Left colon (tissue), 2 donors: ENCODE measurements around the gene IFT43. TPM values are rescaled to one million over a fixed set of nuclear protein-coding genes. Genes with fewer than 3 reads are reported as not detected.

ENCODE experiments used
- ATAC-seq: fragments of 200-7000 bp; cut with Tn5 transposase; one replicate; pipeline ENCODE4 v1.9.1; 2020; ENCODE audit warnings: mild to moderate bottlenecking, moderate library complexity
- DNase-seq, 2 donors: peaks; one replicate each; pipeline ENCODE4 v3.0.0-alpha.2; 2020
- intact Hi-C, 2 donors: fragments of 100-400 bp; cut with DNase I in 1 of 2; cut with micrococcal nuclease in 1 of 2; formaldehyde crosslinking; loops; one replicate each; pipeline versions ENCODE4 v1.11.2 to v1.14.0; 2022; cut with DNase I, micrococcal nuclease
- long read RNA-seq: library from polyadenylated mRNA; unstranded; transcript quantifications from one replicate; pipeline ENCODE4 v2.0.0, GENCODE V29; 2021
- total RNA-seq, 2 donors: library from RNA; stranded (reverse); fragmentation: NEBNext Ultra II Directional; extraction: Animal tissue kit (Norgen Biotek cat#: 25700); gene quantifications; one replicate each; pipeline ENCODE4 v1.2.1, GENCODE V29; 2021
- donor health status: DM: no; HTN: no; CAD: no.
- donor health status: DM: yes; HTN: yes; CAD: no.

Gene IFT43
- total RNA-seq: 10 to 100 TPM; 25.9 to 27.3 TPM
- long read RNA-seq, transcript IFT43-202 (9 exons, 833 nt): major isoform, 16 of 30 reads
- long read RNA-seq, partial matches to known transcripts: 4 of 30 reads
- long read RNA-seq, other reads (novel, unspliced or antisense): 9 of 30 reads

- intact Hi-C loops: no loop called here
- DNase-seq (peak; percentile 91 to 98), ATAC-seq (peak; percentile 70)
Observed at GRCh38 chr14:75985618-75986438, at the start of gene IFT43. TSS of gene IFT43 (plus strand) at chr14:75985763. CDS start at chr14:75985787, 24 bp downstream.

GRCh38 chr14:75939200-75939599 is 46.4 kb upstream of the IFT43 start:
- intact Hi-C loops: no loop called here
- DNase-seq (no peak), ATAC-seq (no peak)

GRCh38 chr14:75941030-75941429 is 44.5 kb upstream of the IFT43 start:
- DNase-seq (no peak), ATAC-seq (no peak)
- intact Hi-C loops: no loop called here

- intact Hi-C loops: no loop called here
- DNase-seq (no peak), ATAC-seq (no peak)
Observed at GRCh38 chr14:75944607-75945241, 40.8 kb upstream of the IFT43 start.

- intact Hi-C loops: no loop called here
- no peak for ATAC-seq
- no peak for DNase-seq
Observed at GRCh38 chr14:75946785-75947184, 38.8 kb upstream of the IFT43 start.

- ATAC-seq: no peak
- intact Hi-C loops: no loop called here
- DNase-seq: no peak
Observed at GRCh38 chr14:75952489-75952888, 33.1 kb upstream of the IFT43 start.

- no peak for ATAC-seq
- DNase-seq: no peak
- intact Hi-C loops: no loop called here
Observed at GRCh38 chr14:75959031-75959430, 26.5 kb upstream of the IFT43 start.

- intact Hi-C loops: no loop called here
- no peak for ATAC-seq
- no peak for DNase-seq
Observed at GRCh38 chr14:75960231-75960630, 25.3 kb upstream of the IFT43 start.

GRCh38 chr14:75961662-75962061 is 23.9 kb upstream of the IFT43 start:
- intact Hi-C loops: no loop called here
- ATAC-seq: no peak

GRCh38 chr14:75967866-75968265 is 17.7 kb upstream of the IFT43 start:
- no peak for DNase-seq
- ATAC-seq: no peak
- intact Hi-C loops: no loop called here

More at GRCh38 chr14:75961662-75962061, 23.9 kb upstream of the IFT43 start:
- no peak for DNase-seq

GRCh38 chr14:75968456-75968855 is 17.1 kb upstream of the IFT43 start:
- DNase-seq (no peak), ATAC-seq (no peak)
- intact Hi-C loops: no loop called here

- no peak for DNase-seq
- intact Hi-C loops: no loop called here
- ATAC-seq: no peak
Observed at GRCh38 chr14:75969126-75969525, 16.4 kb upstream of the IFT43 start.

GRCh38 chr14:75969891-75970290 is 15.7 kb upstream of the IFT43 start:
- DNase-seq: no peak
- no peak for ATAC-seq
- intact Hi-C loops: no loop called here

GRCh38 chr14:75970989-75971388 is 14.6 kb upstream of the IFT43 start:
- no peak for ATAC-seq
- intact Hi-C loops: no loop called here

GRCh38 chr14:75971509-75971908 is 14.1 kb upstream of the IFT43 start:
- no peak for DNase-seq
- intact Hi-C loops: no loop called here
- no peak for ATAC-seq

More at GRCh38 chr14:75970989-75971388, 14.6 kb upstream of the IFT43 start:
- no peak for DNase-seq

- DNase-seq (no peak), ATAC-seq (no peak)
- intact Hi-C loops: no loop called here
Observed at GRCh38 chr14:75972801-75973421, 12.7 kb upstream of the IFT43 start.

GRCh38 chr14:75976826-75977581 is 8.6 kb upstream of the IFT43 start:
- ATAC-seq (no peak), DNase-seq (no peak)
- intact Hi-C loops: loop anchor here in 1 of 2 donors (5.0 kb wide), 2 partner anchors 70 to 270 kb away; no protein-coding TSS in a partner anchor

- DNase-seq (no peak), ATAC-seq (peak; percentile 23)
- intact Hi-C loops: loop anchor here in 1 of 2 donors (5.0 kb wide), 2 partner anchors 70 to 270 kb away; no protein-coding TSS in a partner anchor
Observed at GRCh38 chr14:75977582-75977943, 8.0 kb upstream of the IFT43 start.

GRCh38 chr14:75978249-75978731 is 7.3 kb upstream of the IFT43 start:
- intact Hi-C loops: loop anchor here in 1 of 2 donors (5.0 kb wide), 2 partner anchors 71 to 271 kb away; no protein-coding TSS in a partner anchor
- DNase-seq: peak; percentile 37 to 44
- peak; percentile 27 for ATAC-seq
